DMS114 treated with DMSO at 0.1 percent for 48 hours (cell line): Measurements from ENCODE around the gene ELMO1.

Experiments
- DNase-seq: peaks from one replicate; lab custom pipeline; 2025; ENCODE audit not compliant: unreplicated experiment; lab: John Stamatoyannopoulos, UW

The ELMO1 gene

GRCh38 chr7:36820527-36821170 is 628.0 kb downstream of the ELMO1 start:
- DNase-seq, result no peak

- no peak for DNase-seq
These were observed 629.0 kb downstream of the ELMO1 start for GRCh38 chr7:36819639-36820038.

GRCh38 chr7:36814311-36814710 is 634.4 kb downstream of the ELMO1 start:
- DNase-seq, result no peak

- no peak for DNase-seq
These were observed 636.9 kb downstream of the ELMO1 start for GRCh38 chr7:36811807-36812206.

GRCh38 chr7:36810489-36810888 is 638.2 kb downstream of the ELMO1 start:
- no peak for DNase-seq

- DNase-seq, result no peak
These were observed 638.6 kb downstream of the ELMO1 start for GRCh38 chr7:36810032-36810431.

- no peak for DNase-seq
These were observed 639.2 kb downstream of the ELMO1 start for GRCh38 chr7:36809510-36809909.

- DNase-seq, result no peak
These were observed 639.6 kb downstream of the ELMO1 start for GRCh38 chr7:36809086-36809485.

GRCh38 chr7:36806891-36807290 is 641.8 kb downstream of the ELMO1 start:
- no peak for DNase-seq
